Measurements from ENCODE around the gene HMCES.

DNA sequence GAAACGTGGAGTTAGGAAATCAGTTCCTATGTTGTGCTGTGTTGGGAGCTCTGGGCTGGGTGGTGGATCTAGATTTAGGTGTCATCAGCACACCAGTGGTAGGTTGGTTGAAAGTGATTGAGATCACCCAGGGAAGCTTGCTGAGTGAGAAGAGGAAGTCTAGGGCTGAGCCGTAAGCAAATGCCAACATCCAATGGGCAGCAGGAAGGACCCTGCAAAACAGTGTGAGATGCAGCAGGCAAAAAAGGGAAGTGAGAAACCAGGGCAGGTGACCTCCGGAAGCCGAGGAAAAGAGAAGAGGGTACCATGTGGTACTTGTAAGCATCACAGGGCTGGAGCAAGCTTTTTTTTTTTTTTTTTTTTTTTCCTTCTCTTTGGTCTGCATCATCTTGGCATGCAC lies 45.1 kb upstream of the HMCES start:
- TF ChIP-seq, protein P1, sequence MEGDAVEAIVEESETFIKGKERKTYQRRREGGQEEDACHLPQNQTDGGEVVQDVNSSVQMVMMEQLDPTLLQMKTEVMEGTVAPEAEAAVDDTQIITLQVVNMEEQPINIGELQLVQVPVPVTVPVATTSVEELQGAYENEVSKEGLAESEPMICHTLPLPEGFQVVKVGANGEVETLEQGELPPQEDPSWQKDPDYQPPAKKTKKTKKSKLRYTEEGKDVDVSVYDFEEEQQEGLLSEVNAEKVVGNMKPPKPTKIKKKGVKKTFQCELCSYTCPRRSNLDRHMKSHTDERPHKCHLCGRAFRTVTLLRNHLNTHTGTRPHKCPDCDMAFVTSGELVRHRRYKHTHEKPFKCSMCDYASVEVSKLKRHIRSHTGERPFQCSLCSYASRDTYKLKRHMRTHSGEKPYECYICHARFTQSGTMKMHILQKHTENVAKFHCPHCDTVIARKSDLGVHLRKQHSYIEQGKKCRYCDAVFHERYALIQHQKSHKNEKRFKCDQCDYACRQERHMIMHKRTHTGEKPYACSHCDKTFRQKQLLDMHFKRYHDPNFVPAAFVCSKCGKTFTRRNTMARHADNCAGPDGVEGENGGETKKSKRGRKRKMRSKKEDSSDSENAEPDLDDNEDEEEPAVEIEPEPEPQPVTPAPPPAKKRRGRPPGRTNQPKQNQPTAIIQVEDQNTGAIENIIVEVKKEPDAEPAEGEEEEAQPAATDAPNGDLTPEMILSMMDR (IDR thresholded peaks at IDR 0.05) = no peak
- no peak for TF ChIP-seq POLR2A (IDR thresholded peaks at IDR 0.05)
- TF ChIP-seq EP300 (IDR thresholded peaks at IDR 0.05) = peak; percentile 31 to 71

All from tibial nerve (tissue), 4 donors.